Spinal cord (tissue), 10 donors: ENCODE measurements around the gene EEF1AKMT2. TPM values are rescaled to one million over a fixed set of nuclear protein-coding genes. Genes with fewer than 3 reads are reported as not detected.

Experiments used
- DNase-seq, 6 donors: peaks; one replicate each; pipeline versions ENCODE4 v3.0.0 to v3.0.0-alpha.2; 2013 to 2015; ENCODE audit warnings: low spot score in 6 of 6, low read depth in 4 of 6
- H3K27ac ChIP-seq: one replicate; pipeline ENCODE4 v1.5.1; 2013; ENCODE audit warnings: low read depth, low read length, control low read depth
- H3K27me3 ChIP-seq: one replicate; pipeline ENCODE4 v1.6.1; 2013; ENCODE audit warnings: low read length; ENCODE audit not compliant: control insufficient read depth, insufficient read depth
- H3K36me3 ChIP-seq: one replicate; pipeline ENCODE4 v1.6.1; 2013; ENCODE audit warnings: low read length; ENCODE audit not compliant: control insufficient read depth, insufficient read depth
- H3K4me1 ChIP-seq: one replicate; pipeline ENCODE4 v1.6.1; 2013; ENCODE audit warnings: low read length; ENCODE audit not compliant: control insufficient read depth, insufficient read depth
- H3K4me3 ChIP-seq: one replicate; pipeline ENCODE4 v1.5.1; 2013; ENCODE audit warnings: low read depth, low read length, control low read depth
- H3K9me3 ChIP-seq: one replicate; pipeline ENCODE4 v1.6.1; 2013; ENCODE audit warnings: low read length; ENCODE audit not compliant: control insufficient read depth, insufficient read depth
- WGBS: methylation state at CpG from one replicate; pipeline ENCODE4 v1.1.5; 2013; ENCODE audit warnings: missing lambda C conversion rate; ENCODE audit not compliant: insufficient coverage; 5-methylcytosine and 5-hydroxymethylcytosine counted together
- polyA plus RNA-seq, 2 donors: library from polyadenylated mRNA; unstranded; fragments of 120-200 nt; gene quantifications; one replicate each; pipeline ENCODE4 v1.2.1, GENCODE V29; 2013; ENCODE audit not compliant: insufficient read length in 2 of 2
- total RNA-seq, 2 donors: library from RNA; depleted of rRNA in 1 of 2; stranded (reverse); fragments of 120-200 nt in 1 of 2; fragments of >200 nt in 1 of 2; gene quantifications; one replicate each; pipeline versions ENCODE4 v1.2.3 to v1.2.4, GENCODE V29; 2013 to 2014
- donor health status: healthy.

Gene EEF1AKMT2
- total and polyA plus RNA-seq, 4 donors: 35.6 to 44.1 (median 41.3) TPM

DNA sequence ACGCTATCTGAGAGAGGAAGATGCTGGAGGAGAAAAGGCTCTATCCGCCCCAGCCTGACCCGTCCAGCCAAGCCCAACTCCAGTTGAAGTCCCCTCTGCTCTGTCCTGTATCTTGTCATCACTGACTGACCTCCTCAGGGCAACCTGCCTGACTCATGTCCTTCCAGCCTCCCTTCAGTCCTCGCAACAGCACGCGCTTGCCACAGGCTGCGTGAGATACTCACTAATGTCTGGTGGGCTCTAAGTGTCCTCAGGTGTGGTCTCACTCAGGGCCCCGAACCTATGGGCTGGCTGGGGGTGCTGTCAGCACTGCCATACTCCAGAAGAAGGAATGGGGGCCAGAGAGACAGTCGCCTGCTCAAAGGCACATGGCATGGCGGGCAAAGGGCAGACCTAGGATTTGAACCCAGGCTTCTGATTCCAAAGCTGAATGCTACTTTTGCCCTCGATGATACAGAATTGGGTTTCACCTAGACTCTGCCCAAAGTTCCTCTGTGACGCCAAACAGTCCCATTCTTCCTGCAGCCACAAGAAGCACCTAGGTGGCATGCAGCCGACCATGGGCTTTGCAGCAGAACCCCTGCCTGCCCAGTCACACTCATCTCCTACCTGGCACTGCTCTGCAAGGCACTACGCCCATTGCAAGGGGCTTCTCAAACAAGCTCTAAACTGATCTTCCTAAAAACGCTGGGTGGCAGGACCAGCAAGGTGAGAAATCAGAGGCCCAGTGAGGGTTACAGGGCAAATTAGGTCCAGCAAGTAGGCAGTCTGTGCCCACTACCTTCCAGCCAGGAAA is 56.0 kb downstream of the EEF1AKMT2 start:
- Histone ChIP-seq H3K9me3 (no peaks in the 10 kb centered on the region), H3K27me3 (no peaks in the 10 kb centered on the region), H3K4me1 (peaks cover 82% of the 10 kb centered on the region), H3K27ac (peak overlapping the region; percentile 69), H3K4me3 (no peak overlapping the region), H3K36me3 (peaks cover 23% of the 10 kb centered on the region)
- 94% methylated on average over 12 of the region's 15 CpGs for WGBS
- no peak for DNase-seq

DNA sequence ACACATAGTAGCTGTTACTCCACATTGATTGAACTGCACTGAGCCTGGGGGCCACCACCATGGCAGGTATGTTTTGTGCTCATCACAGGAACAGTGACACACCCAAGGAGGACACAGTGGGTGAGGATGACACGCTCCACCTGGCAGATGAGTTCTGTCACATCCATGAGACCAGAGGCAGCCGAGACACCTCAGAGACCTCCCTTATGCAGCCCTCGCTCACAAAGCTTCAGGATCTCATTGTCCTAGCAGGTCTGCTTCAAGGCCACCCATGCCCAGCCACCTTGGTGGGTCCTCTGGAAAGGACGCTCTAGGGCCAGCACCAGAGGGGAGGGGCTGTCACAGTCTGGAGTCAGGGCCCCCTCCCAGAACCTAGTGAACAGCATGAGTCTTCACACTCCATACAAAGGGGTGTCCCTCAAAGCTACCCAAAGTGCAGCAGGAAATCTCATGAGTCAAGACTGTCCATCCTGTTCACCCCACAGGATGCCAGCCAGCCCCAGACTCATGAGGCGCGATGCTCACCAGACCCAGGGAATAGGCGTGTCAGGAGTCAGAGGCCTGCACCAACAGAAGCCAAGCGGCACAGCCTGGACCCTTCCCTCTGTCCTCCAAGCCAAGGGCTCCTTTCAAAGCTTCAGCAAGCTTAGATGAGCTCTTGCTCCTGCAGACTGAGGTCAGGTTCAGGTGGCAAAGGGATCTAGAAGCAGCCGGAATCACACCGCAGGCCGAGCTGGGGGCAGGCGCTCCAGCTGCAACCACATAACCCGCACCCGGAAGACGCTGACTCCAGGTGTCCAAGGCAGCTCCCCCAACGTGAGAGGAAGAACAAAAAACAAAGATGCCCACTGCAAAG is 57.1 kb downstream of the EEF1AKMT2 start:
- Histone ChIP-seq H3K9me3 (no peaks in the 10 kb centered on the region), H3K27me3 (no peaks in the 10 kb centered on the region), H3K27ac (no peak overlapping the region), H3K36me3 (peaks cover 26% of the 10 kb centered on the region), H3K4me1 (peaks cover 73% of the 10 kb centered on the region), H3K4me3 (no peak overlapping the region)
- DNase-seq: no peak
- 93% methylated on average over 16 of the region's 16 CpGs for WGBS

DNA sequence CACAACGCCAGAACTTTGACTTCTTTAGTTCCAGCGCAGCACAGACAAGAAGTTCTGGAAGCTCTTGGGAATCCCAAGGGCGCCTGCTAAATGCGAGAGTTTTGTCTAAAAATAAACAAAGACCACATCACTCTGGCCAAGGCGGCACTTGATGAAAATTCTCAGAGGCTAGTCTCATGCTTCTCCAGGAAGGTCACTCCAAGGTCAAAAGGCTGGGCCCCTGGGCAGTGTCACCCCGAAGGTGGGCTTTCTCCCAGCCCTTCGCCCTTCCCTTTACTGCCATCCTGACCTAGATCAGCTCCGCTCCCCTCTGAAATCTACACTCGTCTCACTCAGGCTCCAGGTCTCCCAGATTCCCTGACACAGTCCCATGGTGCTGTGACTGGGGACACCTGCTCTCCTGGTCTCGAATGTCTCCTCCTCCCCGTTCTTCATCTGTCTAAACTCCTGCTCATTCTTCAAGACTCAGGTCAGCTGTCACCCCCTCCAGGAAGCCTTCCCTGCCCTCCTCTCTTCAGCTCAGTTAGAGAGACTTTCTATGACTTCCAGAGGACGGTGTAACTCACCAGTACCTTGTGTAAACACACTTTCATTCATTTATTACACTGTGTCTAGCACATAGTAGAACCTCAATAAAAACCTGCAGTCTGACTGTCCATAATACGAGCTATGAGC is 58.0 kb downstream of the EEF1AKMT2 start:
- no peak for DNase-seq
- Histone ChIP-seq H3K9me3 (no peaks in the 10 kb centered on the region), H3K27ac (peak overlapping the region; percentile 17), H3K4me3 (no peak overlapping the region), H3K4me1 (peaks cover 69% of the 10 kb centered on the region), H3K27me3 (no peaks in the 10 kb centered on the region), H3K36me3 (peaks cover 26% of the 10 kb centered on the region)
- WGBS: 73% methylated on average over 12 of the region's 13 CpGs

DNA sequence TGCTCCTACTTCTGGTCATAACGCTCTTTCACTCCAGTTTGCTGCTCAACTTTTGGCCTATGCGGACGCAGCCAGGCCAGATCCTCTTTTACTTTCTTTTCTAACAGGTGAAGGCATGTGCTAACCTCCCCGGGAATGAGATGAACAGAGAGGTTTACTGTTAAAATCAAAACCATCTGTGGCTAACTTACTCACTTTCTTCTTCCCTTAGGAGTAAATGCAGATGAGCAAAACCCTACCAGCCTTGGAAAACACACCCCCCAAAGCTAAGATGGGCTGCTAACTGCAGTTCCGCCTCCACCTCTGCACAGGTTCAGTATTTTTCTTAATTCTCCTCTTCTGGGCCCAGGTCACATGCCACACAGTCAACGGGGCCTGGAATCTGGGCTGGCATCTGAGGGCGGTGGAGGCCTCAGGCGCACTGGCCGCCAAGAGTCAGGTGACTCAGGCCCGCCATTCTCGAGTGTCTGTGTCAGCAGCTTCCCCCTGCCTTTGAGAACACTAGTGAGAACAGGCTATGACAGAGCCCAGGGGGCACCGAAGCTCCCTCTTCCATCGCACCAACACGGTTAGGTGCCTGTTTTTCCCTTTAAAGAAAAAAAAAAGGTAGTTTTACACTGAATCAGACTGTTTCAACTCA is 58.6 kb downstream of the EEF1AKMT2 start:
- no peaks in the 10 kb centered on the region for H3K9me3 ChIP-seq
- H3K4me1 ChIP-seq: peaks cover 68% of the 10 kb centered on the region
- DNase-seq: no peak
- H3K36me3 ChIP-seq: peaks cover 26% of the 10 kb centered on the region
- no peaks in the 10 kb centered on the region for H3K27me3 ChIP-seq
- H3K27ac ChIP-seq: peak overlapping the region; percentile 17
- no peak overlapping the region for H3K4me3 ChIP-seq
- 78% methylated on average over 11 of the region's 14 CpGs for WGBS

DNA sequence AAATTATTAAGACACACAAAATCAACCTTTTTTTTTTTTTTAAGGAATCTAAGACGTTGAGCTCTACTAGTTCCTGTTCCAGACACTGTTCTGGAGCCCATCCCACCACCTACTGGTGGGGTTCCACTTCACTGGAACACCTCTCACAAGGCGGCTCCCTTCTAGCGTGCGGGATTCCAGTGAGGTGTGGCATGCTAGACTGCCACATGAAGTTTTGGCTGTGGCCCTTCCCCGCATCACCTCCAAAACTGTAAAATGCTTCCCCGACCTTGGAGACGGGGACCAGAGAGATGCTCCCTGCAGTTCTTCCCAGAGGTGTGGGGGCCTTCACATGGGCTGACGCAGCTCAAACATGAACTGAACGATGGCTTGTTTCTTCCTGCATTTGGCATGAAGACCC is 60.1 kb downstream of the EEF1AKMT2 start:
- DNase-seq: no peak
- over 99% methylated on average over 8 of the region's 9 CpGs for whole genome bisulfite sequencing
- Histone ChIP-seq H3K9me3 (no peaks in the 10 kb centered on the region), H3K4me1 (peaks cover 63% of the 10 kb centered on the region), H3K4me3 (no peak overlapping the region), H3K27ac (no peak overlapping the region), H3K36me3 (peaks cover 23% of the 10 kb centered on the region), H3K27me3 (no peaks in the 10 kb centered on the region)

DNA sequence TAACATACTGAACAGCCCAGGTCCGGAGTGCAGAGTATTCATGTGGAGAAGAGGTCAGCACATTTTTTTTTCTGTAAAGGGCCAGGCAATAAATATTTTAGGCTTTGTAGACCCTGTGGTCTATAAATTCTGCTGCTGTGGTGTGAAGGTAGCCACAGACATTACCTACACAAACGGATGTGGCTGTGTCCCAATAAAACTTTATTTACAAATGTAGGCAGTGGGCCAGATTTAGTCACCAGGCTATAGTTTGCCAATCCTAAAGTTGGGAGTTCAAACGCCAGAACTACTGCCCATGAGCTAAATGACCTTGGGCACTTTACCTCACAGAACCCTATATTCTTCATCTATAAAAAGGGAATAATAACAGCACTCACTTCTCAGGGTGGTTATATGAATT is 60.9 kb downstream of the EEF1AKMT2 start:
- Histone ChIP-seq H3K4me1 (peaks cover 61% of the 10 kb centered on the region), H3K27me3 (no peaks in the 10 kb centered on the region), H3K4me3 (no peak overlapping the region), H3K27ac (no peak overlapping the region), H3K36me3 (peaks cover 20% of the 10 kb centered on the region), H3K9me3 (no peaks in the 10 kb centered on the region)
- DNase-seq: no peak
- WGBS: no CpG with 5 or more reads among the region's 3 CpGs

DNA sequence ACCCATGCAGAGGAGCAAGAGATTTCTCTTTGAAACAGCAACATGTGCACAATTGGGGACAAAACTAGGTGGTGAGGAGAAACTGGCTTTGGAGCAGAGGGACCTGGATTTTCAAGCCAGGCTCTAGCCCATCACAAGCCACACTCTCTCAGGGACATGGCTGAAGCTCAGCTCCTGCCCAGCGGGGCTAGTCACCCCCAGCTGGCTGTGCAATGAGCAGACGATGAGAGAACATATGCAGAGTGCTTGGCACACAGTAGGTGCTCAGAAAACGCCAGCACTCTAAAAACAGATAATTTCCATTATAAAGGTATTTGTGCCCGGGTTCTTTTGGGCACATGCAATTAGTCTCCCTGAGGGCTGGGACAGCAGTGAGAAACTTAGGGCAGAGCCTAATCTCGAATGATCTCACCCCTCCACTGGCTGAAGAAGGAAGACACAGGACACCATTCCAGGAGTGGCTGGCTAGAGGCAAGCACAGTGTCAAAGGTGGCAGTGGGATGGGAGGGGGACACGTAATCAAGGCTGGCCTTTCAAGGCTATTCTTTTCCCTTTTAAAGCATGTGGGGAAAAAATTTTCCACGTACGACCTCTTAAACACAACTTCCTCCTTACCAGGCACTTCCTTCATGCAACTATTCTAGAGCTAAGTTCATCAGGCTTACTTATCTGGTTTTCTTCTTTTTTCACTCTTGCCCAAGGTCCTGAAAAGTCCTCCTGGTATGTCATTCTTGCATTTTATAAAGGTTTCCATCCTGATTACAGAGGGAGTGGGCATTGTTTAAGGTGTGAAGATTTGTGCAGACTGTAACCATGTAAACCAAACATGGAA is 62.6 kb downstream of the EEF1AKMT2 start:
- Histone ChIP-seq H3K36me3 (peaks cover 15% of the 10 kb centered on the region), H3K4me1 (peaks cover 63% of the 10 kb centered on the region), H3K27ac (peak overlapping the region; percentile 65), H3K4me3 (no peak overlapping the region), H3K27me3 (no peaks in the 10 kb centered on the region), H3K9me3 (no peaks in the 10 kb centered on the region)
- DNase-seq: no peak
- 74% methylated on average over 3 of the region's 8 CpGs for WGBS

DNA sequence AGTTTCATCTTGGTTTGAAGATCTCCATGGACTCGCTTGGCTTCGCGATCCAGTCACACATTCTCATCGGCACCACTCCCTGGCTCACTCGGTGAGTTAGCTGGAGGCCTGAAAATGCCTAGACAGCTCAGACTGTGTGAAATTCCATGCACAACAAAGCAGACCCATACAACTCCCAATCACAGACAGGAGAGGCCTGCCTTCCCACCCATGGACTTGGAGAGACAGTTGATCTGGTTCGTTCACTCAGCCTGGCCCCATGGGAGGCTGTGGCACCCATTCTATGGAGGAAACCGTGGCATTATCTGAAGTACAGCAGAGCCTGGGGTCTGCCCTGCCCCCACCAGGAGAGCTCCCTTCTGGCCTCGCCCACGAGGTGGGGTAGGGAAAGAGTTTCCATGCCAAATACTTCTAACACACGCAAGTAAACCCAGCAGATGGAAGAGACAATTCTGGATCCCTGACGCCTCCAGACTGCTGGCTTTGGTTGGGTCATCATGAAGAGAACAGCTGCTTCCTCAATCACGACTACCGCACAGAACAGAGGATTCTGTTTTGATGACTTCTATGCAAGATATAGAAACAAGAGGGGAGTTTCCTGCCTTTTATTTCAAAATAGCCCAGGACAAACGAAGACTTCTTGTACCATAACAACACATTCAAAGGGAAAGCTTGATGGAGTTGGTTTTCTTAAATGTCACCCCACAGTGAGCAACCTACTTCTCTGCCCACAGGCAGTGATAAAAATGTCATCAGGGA is 63.4 kb downstream of the EEF1AKMT2 start:
- Histone ChIP-seq H3K27ac (peak overlapping the region; percentile 79), H3K27me3 (no peaks in the 10 kb centered on the region), H3K36me3 (peaks cover 19% of the 10 kb centered on the region), H3K4me3 (no peak overlapping the region), H3K9me3 (no peaks in the 10 kb centered on the region), H3K4me1 (peaks cover 66% of the 10 kb centered on the region)
- WGBS: 79% methylated on average over 7 of the region's 14 CpGs
- DNase-seq: peak in 1 of 6 donors; percentile 37
